Keratinocyte (primary cell): ENCODE results near the gene GPC5. TPM values are rescaled to one million over a fixed set of nuclear protein-coding genes. Genes with fewer than 3 reads are reported as not detected.

Experiments used
- DNase-seq: peaks from one replicate; pipeline ENCODE4 v3.0.0-alpha.2; 2011; ENCODE audit warnings: low read depth, missing footprints, low spot score
- FAIRE-seq: peaks from 2 replicates; lab custom pipeline; 2011; peaks lifted over from hg19 to GRCh38; lab: Jason Lieb, UNC
- H2AFZ ChIP-seq: 2 replicates; pipeline ENCODE4 v1.6.0; 2012; ENCODE audit warnings: low read length, control low read depth, inconsistent platforms; ENCODE audit not compliant: control insufficient read depth
- H3K27ac ChIP-seq: 2 replicates; pipeline ENCODE4 v1.5.1; 2011; ENCODE audit warnings: low read length; ENCODE audit not compliant: control insufficient read depth, insufficient read depth
- H3K27me3 ChIP-seq: 3 replicates; pipeline ENCODE4 v1.6.0; 2011; ENCODE audit warnings: low read length; ENCODE audit not compliant: control insufficient read depth, insufficient read depth; ENCODE audit errors: extremely low read depth
- H3K36me3 ChIP-seq, 2 experiments: 2 replicates in 1 of 2; 3 replicates in 1 of 2; pipeline ENCODE4 v1.5.1; 2011; ENCODE audit warnings: low read length in 2 of 2, mild to moderate bottlenecking in 1 of 2; ENCODE audit not compliant: control insufficient read depth in 2 of 2, insufficient read depth in 2 of 2; ENCODE audit errors: extremely low read depth in 1 of 2
- H3K4me1 ChIP-seq: 3 replicates; pipeline ENCODE4 v1.5.1; 2011; ENCODE audit warnings: low read length; ENCODE audit not compliant: control insufficient read depth, insufficient read depth; ENCODE audit errors: extremely low read depth
- H3K4me2 ChIP-seq: 3 replicates; pipeline ENCODE4 v1.6.0; 2011; ENCODE audit warnings: low read depth, low read length; ENCODE audit not compliant: control insufficient read depth, insufficient read depth; ENCODE audit errors: extremely low read depth
- H3K4me3 ChIP-seq, 3 experiments: fragments of 200-600 bp in 1 of 3; sonication (generic) in 1 of 3; 2 replicates in 2 of 3; 3 replicates in 1 of 3; pipeline ENCODE4 v1.5.1; 2011 to 2016; ENCODE audit warnings: low read length in 3 of 3, mild to moderate bottlenecking in 3 of 3, control low read depth in 2 of 3, inconsistent platforms in 1 of 3, low read depth in 1 of 3, mixed read lengths in 1 of 3, mixed run types in 1 of 3, moderate library complexity in 1 of 3; ENCODE audit not compliant: control insufficient read depth in 2 of 3, insufficient read depth in 2 of 3; ENCODE audit errors: extremely low read depth in 1 of 3
- H3K79me2 ChIP-seq: 2 replicates; pipeline ENCODE4 v1.6.0; 2012; ENCODE audit warnings: low read length; ENCODE audit not compliant: control insufficient read depth, insufficient read depth
- H3K9ac ChIP-seq: 3 replicates; pipeline ENCODE4 v1.6.0; 2011; ENCODE audit warnings: low read length; ENCODE audit not compliant: control insufficient read depth, insufficient read depth; ENCODE audit errors: extremely low read depth
- H3K9me1 ChIP-seq: 3 replicates; pipeline ENCODE4 v1.6.0; 2011; ENCODE audit warnings: low read length; ENCODE audit not compliant: control insufficient read depth, insufficient read depth; ENCODE audit errors: extremely low read depth
- H3K9me3 ChIP-seq: 2 replicates; pipeline ENCODE4 v1.5.1; 2012; ENCODE audit warnings: low read depth, low read length; ENCODE audit not compliant: control insufficient read depth
- H4K20me1 ChIP-seq: 3 replicates; pipeline ENCODE4 v1.6.0; 2011; ENCODE audit warnings: low read length; ENCODE audit not compliant: control insufficient read depth, insufficient read depth; ENCODE audit errors: extremely low read depth
- CTCF ChIP-seq, 3 experiments: IDR thresholded peaks in 1 of 3; conservative IDR thresholded peaks in 1 of 3; optimal IDR thresholded peaks in 1 of 3; 2 replicates in 2 of 3; 3 replicates in 1 of 3; pipeline versions ENCODE3 to v1.5.1; 2011; ENCODE audit warnings: low read length in 3 of 3, mild to moderate bottlenecking in 3 of 3, moderate library complexity in 2 of 3, control low read depth in 1 of 3, inconsistent platforms in 1 of 3; ENCODE audit not compliant: insufficient read depth in 2 of 3; ENCODE audit errors: extremely low read depth in 1 of 3
- EZH2 ChIP-seq: IDR thresholded peaks from one replicate; pipeline ENCODE4 v1.6.1; 2012; ENCODE audit warnings: inconsistent platforms, mild to moderate bottlenecking, low read length, moderate library complexity
- dilution Hi-C: fragments of 300-500 bp; cut with MboI; formaldehyde crosslinking; loops from one replicate; pipeline ENCODE4 v1.7.0; 2020; ENCODE audit warnings: low sequenced_read_pairs; ENCODE audit not compliant: extremely low pct_ligation_motif_present
- polyA plus RNA-seq, 5 experiments: library from polyadenylated mRNA; depleted of rRNA in 3 of 5; stranded (reverse) in 3 of 5; stranded (forward) in 1 of 5; unstranded in 1 of 5; fragments of >200 nt; gene quantifications; 1 replicate in 1 of 5; 2 replicates in 3 of 5; 3 replicates in 1 of 5; pipeline versions ENCODE4 v1.2.1 to v1.2.3, GENCODE V29; 2011 to 2012; ENCODE audit warnings: missing spikeins in 2 of 5, low read depth in 1 of 5, low replicate concordance in 1 of 5

The GPC5 gene
- polyA plus RNA-seq, 1 donor (not counting 4 experiments of a cell fraction or from before 2014, with no cell fraction given), result 0.10 TPM

- Histone ChIP-seq H3K4me1 (no peaks in the 10 kb centered on the region), H4K20me1 (no peaks in the 10 kb centered on the region), H3K4me2 (no peak overlapping the region), H3K27me3 (no peaks in the 10 kb centered on the region), H2AFZ (no peak overlapping the region), H3K27ac (no peak overlapping the region), H3K36me3 (no peaks in the 10 kb centered on the region), H3K9me1 (no peaks in the 10 kb centered on the region), H3K9me3 (no peaks in the 10 kb centered on the region), H3K9ac (no peak overlapping the region), H3K4me3 (no peak overlapping the region), H3K79me2 (no peaks in the 10 kb centered on the region)
- DNase-seq (no peak), FAIRE-seq (no peak)
- dilution Hi-C loops, result no loop called here
- TF ChIP-seq EZH2 (no peak), CTCF (optimal IDR thresholded peaks at IDR 0.05 in 1 of 3, IDR thresholded peaks at IDR 0.05 in 1 of 3, conservative IDR thresholded peaks at IDR 0.05 in 1 of 3; ENCODE audit: extremely low read depth in 1 of 3, insufficient read depth in 2 of 3, low read length in 3 of 3) (no peak)
Observed at GRCh38 chr13:91699863-91700262, 301.4 kb downstream of the GPC5 start.

GRCh38 chr13:91701975-91702374, 303.6 kb downstream of the GPC5 start:
- dilution Hi-C loops, result no loop called here

More at GRCh38 chr13:91701975-91702374, 303.6 kb downstream of the GPC5 start:
- no peak for FAIRE-seq
- no peak overlapping the region for H3K9ac ChIP-seq
- no peaks in the 10 kb centered on the region for H3K27me3 ChIP-seq
- DNase-seq, result no peak
- H3K4me2 ChIP-seq, result no peak overlapping the region
- no peaks in the 10 kb centered on the region for H3K79me2 ChIP-seq
- no peak overlapping the region for H3K4me3 ChIP-seq
- H3K36me3 ChIP-seq, result no peaks in the 10 kb centered on the region
- no peak for TF ChIP-seq EZH2
- no peak for TF ChIP-seq CTCF (optimal IDR thresholded peaks at IDR 0.05 in 1 of 3, IDR thresholded peaks at IDR 0.05 in 1 of 3, conservative IDR thresholded peaks at IDR 0.05 in 1 of 3; ENCODE audit: extremely low read depth in 1 of 3, insufficient read depth in 2 of 3, low read length in 3 of 3)
- H2AFZ ChIP-seq, result no peak overlapping the region
- no peaks in the 10 kb centered on the region for H3K4me1 ChIP-seq
- no peaks in the 10 kb centered on the region for H4K20me1 ChIP-seq
- no peak overlapping the region for H3K27ac ChIP-seq
- no peaks in the 10 kb centered on the region for H3K9me1 ChIP-seq
- no peaks in the 10 kb centered on the region for H3K9me3 ChIP-seq
